LNCAP (cell line): ENCODE data around the gene SCNN1A.

Experiments
- CTCF ChIP-seq: fragments of 450-650 bp; IDR thresholded peaks from 2 replicates; pipeline ENCODE4 v1.5.1; 2017; ENCODE audit warnings: mild to moderate bottlenecking

SCNN1A gene

GRCh38 chr12:6376870-6377666, 1.7 kb upstream of the SCNN1A start:
- no peak for TF ChIP-seq CTCF

GRCh38 chr12:6376079-6376869, 911 bp upstream of the SCNN1A start:
- no peak for TF ChIP-seq CTCF

GRCh38 chr12:6374786-6375160, 590 bp downstream of the SCNN1A start:
- no peak for TF ChIP-seq CTCF

GRCh38 chr12:6374028-6374785, 1.2 kb downstream of the SCNN1A start:
- no peak for TF ChIP-seq CTCF

- TF ChIP-seq CTCF, result no peak
Measured at GRCh38 chr12:6373022-6373787, 2.2 kb downstream of the SCNN1A start.

GRCh38 chr12:6372403-6373003, 2.9 kb downstream of the SCNN1A start:
- no peak for TF ChIP-seq CTCF
